HG02610 (cell line): Measurements from ENCODE around the gene ZWINT.

ENCODE experiments used
- ATAC-seq: cut with Tn5 transposase; IDR thresholded peaks from one replicate; pipeline ENCODE4 v1.9.1; 2021; ENCODE audit warnings: mild to moderate bottlenecking, moderate library complexity; ENCODE audit not compliant: unreplicated experiment

The ZWINT gene

GRCh38 chr10:56360967-56361612 lies at the start of gene ZWINT:
Gene ZWINT (minus strand): TSS chr10:56361259. CDS start chr10:56361236, 23 bp downstream.
- peak; percentile 99 for ATAC-seq

GRCh38 chr10:56383806-56384205 lies 22.7 kb upstream of the ZWINT start:
- no peak for ATAC-seq

- no peak for ATAC-seq
These were observed 9.4 kb upstream of the ZWINT start for GRCh38 chr10:56370217-56371113.

GRCh38 chr10:56360583-56360966 lies 484 bp downstream of the ZWINT start:
- ATAC-seq = no peak

GRCh38 chr10:56359837-56360236 lies 1.2 kb downstream of the ZWINT start:
- ATAC-seq = no peak

- ATAC-seq = no peak
These were observed 4.0 kb downstream of the ZWINT start for GRCh38 chr10:56357018-56357417.

GRCh38 chr10:56351909-56352630 lies 9.0 kb downstream of the ZWINT start:
- ATAC-seq = no peak

GRCh38 chr10:56349611-56350010 lies 11.4 kb downstream of the ZWINT start:
- no peak for ATAC-seq

- ATAC-seq = no peak
These were observed 13.0 kb downstream of the ZWINT start for GRCh38 chr10:56348101-56348500.

- no peak for ATAC-seq
These were observed 14.1 kb downstream of the ZWINT start for GRCh38 chr10:56346845-56347415.

GRCh38 chr10:56341612-56342011 lies 19.4 kb downstream of the ZWINT start:
- ATAC-seq = no peak

GRCh38 chr10:56329961-56330360 lies 31.1 kb downstream of the ZWINT start:
- ATAC-seq = no peak

GRCh38 chr10:56327118-56327517 lies 33.9 kb downstream of the ZWINT start:
- no peak for ATAC-seq

- peak; percentile 96 for ATAC-seq
These were observed 41.7 kb downstream of the ZWINT start for GRCh38 chr10:56319386-56319785.

GRCh38 chr10:56318816-56319215 lies 42.2 kb downstream of the ZWINT start:
- peak; percentile 24 for ATAC-seq

- no peak for ATAC-seq
These were observed 43.5 kb downstream of the ZWINT start for GRCh38 chr10:56317603-56318002.

GRCh38 chr10:56316603-56317002 lies 44.5 kb downstream of the ZWINT start:
- ATAC-seq = no peak
